A549 (cell line): ENCODE data around the gene CERKL.

Source experiments
- EP300 ChIP-seq, 2 experiments: fragments of >200 bp; sonication (Bioruptor Twin); formaldehyde crosslinking; IDR thresholded peaks; 2 replicates in 1 of 2; 3 replicates in 1 of 2; pipeline ENCODE4 v1.6.1; 2016 to 2017
- POLR2A ChIP-seq: IDR thresholded peaks from 2 replicates; pipeline ENCODE4 v1.6.1; 2012; ENCODE audit warnings: mild to moderate bottlenecking, low read length
- TF ChIP-seq, protein P1 (sequence below): fragments of >200 bp; sonication (Bioruptor Twin); formaldehyde crosslinking; IDR thresholded peaks from 3 replicates; pipeline ENCODE4 v1.5.1; 2016

DNA sequence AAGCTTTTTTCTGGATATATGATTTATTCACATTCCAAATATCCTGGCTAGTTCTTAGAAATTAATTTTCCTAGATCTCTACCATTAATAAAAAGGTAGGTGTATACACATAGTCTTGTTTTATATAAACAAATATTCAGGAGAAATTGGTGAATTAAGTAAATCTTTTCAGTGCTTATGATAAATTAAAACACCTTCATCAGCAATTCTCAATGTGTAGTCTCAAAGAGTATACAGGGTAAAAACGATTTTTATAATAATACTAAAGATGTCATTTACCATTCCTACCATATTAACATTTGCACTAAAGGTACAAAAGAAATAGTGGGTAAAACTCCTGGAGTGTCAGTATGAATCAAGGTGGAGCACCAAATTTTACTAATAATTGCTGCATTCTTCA, 40.2 kb downstream of the CERKL start:
- TF ChIP-seq EP300 (IDR thresholded peaks at IDR 0.05) = no peak
- no peak for TF ChIP-seq POLR2A
- TF ChIP-seq, protein P1, sequence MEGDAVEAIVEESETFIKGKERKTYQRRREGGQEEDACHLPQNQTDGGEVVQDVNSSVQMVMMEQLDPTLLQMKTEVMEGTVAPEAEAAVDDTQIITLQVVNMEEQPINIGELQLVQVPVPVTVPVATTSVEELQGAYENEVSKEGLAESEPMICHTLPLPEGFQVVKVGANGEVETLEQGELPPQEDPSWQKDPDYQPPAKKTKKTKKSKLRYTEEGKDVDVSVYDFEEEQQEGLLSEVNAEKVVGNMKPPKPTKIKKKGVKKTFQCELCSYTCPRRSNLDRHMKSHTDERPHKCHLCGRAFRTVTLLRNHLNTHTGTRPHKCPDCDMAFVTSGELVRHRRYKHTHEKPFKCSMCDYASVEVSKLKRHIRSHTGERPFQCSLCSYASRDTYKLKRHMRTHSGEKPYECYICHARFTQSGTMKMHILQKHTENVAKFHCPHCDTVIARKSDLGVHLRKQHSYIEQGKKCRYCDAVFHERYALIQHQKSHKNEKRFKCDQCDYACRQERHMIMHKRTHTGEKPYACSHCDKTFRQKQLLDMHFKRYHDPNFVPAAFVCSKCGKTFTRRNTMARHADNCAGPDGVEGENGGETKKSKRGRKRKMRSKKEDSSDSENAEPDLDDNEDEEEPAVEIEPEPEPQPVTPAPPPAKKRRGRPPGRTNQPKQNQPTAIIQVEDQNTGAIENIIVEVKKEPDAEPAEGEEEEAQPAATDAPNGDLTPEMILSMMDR = no peak
